AG04449 (cell line): ENCODE results near the gene SUFU.
A peak's percentile ranks its signal among the peaks of the same experiment; 100 is the strongest.

Experiments used
- CTCF ChIA-PET: fragments of 350-600 bp; formaldehyde crosslinking; extraction: SDS; loops from one replicate; lab custom pipeline; 2021; ENCODE audit warnings: antibody characterized with exemption; lab: Yijun Ruan, JAX
- POLR2A ChIA-PET: fragments of 400-600, 350-600 bp; formaldehyde crosslinking; extraction: SDS; loops from one replicate; lab custom pipeline; 2020; ENCODE audit warnings: antibody characterized with exemption, inconsistent platforms; lab: Yijun Ruan, JAX
- DNase-seq: peaks from one replicate; pipeline ENCODE4 v3.0.0-alpha.2; 2010; ENCODE audit warnings: low read depth, low spot score
- H3K4me3 ChIP-seq: 2 replicates; pipeline ENCODE4 v1.5.1; 2011; ENCODE audit warnings: low read depth, mild to moderate bottlenecking, control low read depth, low read length
- TF ChIP-seq, protein P1 (sequence below): IDR thresholded peaks from one replicate; pipeline ENCODE4 v1.5.1; 2011; ENCODE audit warnings: mild to moderate bottlenecking, moderate library complexity, low read length, control low read depth, inconsistent platforms; ENCODE audit not compliant: insufficient read depth; ENCODE audit errors: missing control alignments

The SUFU gene

DNA sequence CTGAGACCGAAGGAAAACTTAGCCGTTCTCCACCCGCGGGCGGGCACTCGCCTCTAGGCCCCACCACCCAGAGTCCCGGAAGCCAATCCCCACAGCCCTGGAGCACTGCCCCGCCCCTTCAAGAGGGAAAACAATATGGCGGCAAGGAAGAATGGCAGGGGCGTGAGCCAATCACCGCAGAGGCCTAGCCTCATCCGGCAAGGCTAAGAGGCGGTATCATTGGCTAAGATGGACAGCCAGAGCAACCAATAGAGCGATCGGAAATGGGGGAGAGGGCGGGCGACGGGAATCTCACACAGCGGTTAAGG lies 1.8 kb upstream of the SUFU start:
- POLR2A ChIA-PET, result no interaction called here
- CTCF ChIA-PET, result interaction anchor here (1.0 to 12.2 kb wide), 17 partner anchors 10 to 211 kb away, joined by 3 to 300 read pairs (median 4); partner anchors contain the start of gene FBXL15
- peak overlapping the region; percentile 87 for H3K4me3 ChIP-seq
- TF ChIP-seq, protein P1, sequence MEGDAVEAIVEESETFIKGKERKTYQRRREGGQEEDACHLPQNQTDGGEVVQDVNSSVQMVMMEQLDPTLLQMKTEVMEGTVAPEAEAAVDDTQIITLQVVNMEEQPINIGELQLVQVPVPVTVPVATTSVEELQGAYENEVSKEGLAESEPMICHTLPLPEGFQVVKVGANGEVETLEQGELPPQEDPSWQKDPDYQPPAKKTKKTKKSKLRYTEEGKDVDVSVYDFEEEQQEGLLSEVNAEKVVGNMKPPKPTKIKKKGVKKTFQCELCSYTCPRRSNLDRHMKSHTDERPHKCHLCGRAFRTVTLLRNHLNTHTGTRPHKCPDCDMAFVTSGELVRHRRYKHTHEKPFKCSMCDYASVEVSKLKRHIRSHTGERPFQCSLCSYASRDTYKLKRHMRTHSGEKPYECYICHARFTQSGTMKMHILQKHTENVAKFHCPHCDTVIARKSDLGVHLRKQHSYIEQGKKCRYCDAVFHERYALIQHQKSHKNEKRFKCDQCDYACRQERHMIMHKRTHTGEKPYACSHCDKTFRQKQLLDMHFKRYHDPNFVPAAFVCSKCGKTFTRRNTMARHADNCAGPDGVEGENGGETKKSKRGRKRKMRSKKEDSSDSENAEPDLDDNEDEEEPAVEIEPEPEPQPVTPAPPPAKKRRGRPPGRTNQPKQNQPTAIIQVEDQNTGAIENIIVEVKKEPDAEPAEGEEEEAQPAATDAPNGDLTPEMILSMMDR, result no peak
- DNase-seq, result peak; percentile 96

GRCh38 chr10:102502337-102503151 lies 1.2 kb upstream of the SUFU start, which contains the start of gene ACTR1A:
TSS of gene ACTR1A (minus strand) at chr10:102502712. CDS start at chr10:102502647, 65 bp downstream.
- CTCF ChIA-PET, result interaction anchor here (0.7 to 12.2 kb wide), 38 partner anchors 8 to 268 kb away, joined by 3 to 300 read pairs (median 4); partner anchors contain the start of genes C10orf95, FBXL15 and TRIM8
- TF ChIP-seq, protein P1, result no peak
- H3K4me3 ChIP-seq, result peak within 1 kb of the TSS; percentile 87
- POLR2A ChIA-PET, result no interaction called here
- DNase-seq, result peak; percentile 97

GRCh38 chr10:102504179-102504975 lies 605 bp downstream of the SUFU start:
- POLR2A ChIA-PET, result interaction anchor here (0.6 to 2.1 kb wide), 4 partner anchors 13 to 124 kb away, joined by 3 to 8 read pairs (median 4); no protein-coding TSS in a partner anchor
- no peak for DNase-seq
- peak overlapping the region; percentile 96 for H3K4me3 ChIP-seq
- TF ChIP-seq, protein P1, result no peak
- CTCF ChIA-PET, result interaction anchor here (0.5 to 12.2 kb wide), 42 partner anchors 8 to 335 kb away, joined by 3 to 300 read pairs (median 4); partner anchors contain the start of genes CUEDC2 and TRIM8

GRCh38 chr10:102504976-102505300 lies 1.2 kb downstream of the SUFU start:
- H3K4me3 ChIP-seq, result peak overlapping the region; percentile 96

GRCh38 chr10:102505462-102506115 lies 1.8 kb downstream of the SUFU start:
- POLR2A ChIA-PET, result interaction anchor here (1.3 to 2.1 kb wide), 2 partner anchors 12 to 78 kb away, joined by 4 to 8 read pairs; no protein-coding TSS in a partner anchor
- TF ChIP-seq, protein P1, result no peak
- DNase-seq, result no peak
- H3K4me3 ChIP-seq, result peak overlapping the region; percentile 96
- CTCF ChIA-PET, result interaction anchor here (0.7 to 12.2 kb wide), 13 partner anchors 11 to 336 kb away, joined by 3 to 300 read pairs (median 4); partner anchors contain the start of gene TRIM8

More at GRCh38 chr10:102504976-102505300, 1.2 kb downstream of the SUFU start:
- TF ChIP-seq, protein P1, result no peak
- no peak for DNase-seq
- ChIA-PET POLR2A (interaction anchor here (0.6 to 2.1 kb wide), 3 partner anchors 13 to 101 kb away, joined by 3 to 8 read pairs (median 4); no protein-coding TSS in a partner anchor), CTCF (interaction anchor here (0.7 to 12.2 kb wide), 21 partner anchors 12 to 335 kb away, joined by 3 to 300 read pairs (median 4); partner anchors contain the start of gene TRIM8)
